IPS-18c (cell line): ENCODE data around the gene SLC12A4.
"Not testable (repeated sequence)": the region's sequence is repeated elsewhere in the genome, so short reads cannot be mapped to it uniquely, and the experiment has no call there.

Source experiments
- H3K4me3 ChIP-seq: 2 replicates; pipeline ENCODE4 v1.7.0; 2013; ENCODE audit warnings: low read depth, mild to moderate bottlenecking, low read length, moderate library complexity; ENCODE audit not compliant: insufficient read depth
- H3K9me3 ChIP-seq: one replicate; pipeline ENCODE4 v1.6.1; 2013; ENCODE audit warnings: mild to moderate bottlenecking, low read length, moderate library complexity; ENCODE audit not compliant: control insufficient read depth, insufficient read depth

Gene SLC12A4

GRCh38 chr16:67949645-67950044, 18.8 kb downstream of the SLC12A4 start:
- Histone ChIP-seq H3K4me3 (no peak overlapping the region), H3K9me3 (no peaks in the 10 kb centered on the region)

- no peak overlapping the region for H3K4me3 ChIP-seq
- no peaks in the 10 kb centered on the region for H3K9me3 ChIP-seq
These were observed 20.4 kb downstream of the SLC12A4 start for GRCh38 chr16:67948015-67948414.

GRCh38 chr16:67946966-67947558, 21.4 kb downstream of the SLC12A4 start:
- Histone ChIP-seq H3K4me3 (no peak overlapping the region), H3K9me3 (no peaks in the 10 kb centered on the region)

GRCh38 chr16:67946128-67946569, 22.3 kb downstream of the SLC12A4 start:
- Histone ChIP-seq H3K4me3 (no peak overlapping the region), H3K9me3 (no peaks in the 10 kb centered on the region)

GRCh38 chr16:67945392-67945933, 23.0 kb downstream of the SLC12A4 start:
- H3K9me3 ChIP-seq = no peaks in the 10 kb centered on the region
- no peak overlapping the region for H3K4me3 ChIP-seq

- Histone ChIP-seq H3K4me3 (no peak overlapping the region), H3K9me3 (no peaks in the 10 kb centered on the region)
These were observed 23.6 kb downstream of the SLC12A4 start for GRCh38 chr16:67944690-67945391.

GRCh38 chr16:67943619-67944504, 24.6 kb downstream of the SLC12A4 start, which contains the start of gene LCAT:
TSS of gene LCAT (minus strand) at chr16:67944120. CDS start at chr16:67944101, 19 bp downstream.
- no peaks in the 10 kb centered on the region for H3K9me3 ChIP-seq
- no peak within 1 kb of the TSS for H3K4me3 ChIP-seq

GRCh38 chr16:67943256-67943618, 25.2 kb downstream of the SLC12A4 start:
- no peak overlapping the region for H3K4me3 ChIP-seq

GRCh38 chr16:67942510-67943255, 25.8 kb downstream of the SLC12A4 start:
- Histone ChIP-seq H3K9me3 (no peaks in the 10 kb centered on the region), H3K4me3 (no peak overlapping the region)

More at GRCh38 chr16:67943256-67943618, 25.2 kb downstream of the SLC12A4 start:
- no peaks in the 10 kb centered on the region for H3K9me3 ChIP-seq

GRCh38 chr16:67942200-67942509, 26.3 kb downstream of the SLC12A4 start:
- Histone ChIP-seq H3K9me3 (no peaks in the 10 kb centered on the region), H3K4me3 (no peak overlapping the region)

GRCh38 chr16:67941469-67942199, 26.8 kb downstream of the SLC12A4 start:
- H3K9me3 ChIP-seq = no peaks in the 10 kb centered on the region
- H3K4me3 ChIP-seq = no peak overlapping the region; the same call in 1 of the 2 replicates

- no peak overlapping the region for H3K4me3 ChIP-seq
- H3K9me3 ChIP-seq = no peaks in the 10 kb centered on the region
These were observed 27.9 kb downstream of the SLC12A4 start for GRCh38 chr16:67940446-67941089.

- Histone ChIP-seq H3K4me3 (no peak overlapping the region), H3K9me3 (no peaks in the 10 kb centered on the region)
These were observed 28.7 kb downstream of the SLC12A4 start for GRCh38 chr16:67939507-67940445.

GRCh38 chr16:67937713-67938112, 30.7 kb downstream of the SLC12A4 start:
- not testable (repeated sequence) for H3K9me3 ChIP-seq, H3K4me3 ChIP-seq
